T-helper 2 cell (primary cell): ENCODE data around the gene SPOCK1.

ENCODE experiments used
- DNase-seq, 5 experiments: peaks; one replicate each; pipeline versions ENCODE4 v3.0.0 to v3.0.0-alpha.2; 2012 to 2022

SPOCK1 gene

GRCh38 chr5:137188566-137188965 lies 310.6 kb downstream of the SPOCK1 start:
- no peak for DNase-seq

- DNase-seq: no peak
These were observed 312.2 kb downstream of the SPOCK1 start for GRCh38 chr5:137186759-137187461.

- DNase-seq: no peak
These were observed 313.9 kb downstream of the SPOCK1 start for GRCh38 chr5:137185193-137185592.

GRCh38 chr5:137184734-137185133 lies 314.4 kb downstream of the SPOCK1 start:
- DNase-seq: no peak

GRCh38 chr5:137182576-137182975 lies 316.6 kb downstream of the SPOCK1 start:
- no peak for DNase-seq

- no peak for DNase-seq
These were observed 317.5 kb downstream of the SPOCK1 start for GRCh38 chr5:137181667-137182066.

GRCh38 chr5:137179203-137179602 lies 319.9 kb downstream of the SPOCK1 start:
- no peak for DNase-seq

- no peak for DNase-seq
These were observed 322.5 kb downstream of the SPOCK1 start for GRCh38 chr5:137176609-137177008.

GRCh38 chr5:137176126-137176525 lies 323.0 kb downstream of the SPOCK1 start:
- no peak for DNase-seq

GRCh38 chr5:137174196-137174595 lies 324.9 kb downstream of the SPOCK1 start:
- DNase-seq: no peak

- no peak for DNase-seq
These were observed 326.9 kb downstream of the SPOCK1 start for GRCh38 chr5:137172258-137172657.

- no peak for DNase-seq
These were observed 331.9 kb downstream of the SPOCK1 start for GRCh38 chr5:137167187-137167586.

GRCh38 chr5:137164961-137165360 lies 334.2 kb downstream of the SPOCK1 start:
- no peak for DNase-seq

- DNase-seq: no peak
These were observed 334.6 kb downstream of the SPOCK1 start for GRCh38 chr5:137164536-137164935.

GRCh38 chr5:137158691-137159090 lies 340.4 kb downstream of the SPOCK1 start:
- DNase-seq: no peak

- DNase-seq: no peak
These were observed 342.9 kb downstream of the SPOCK1 start for GRCh38 chr5:137156180-137156579.

GRCh38 chr5:137155261-137156000 lies 343.7 kb downstream of the SPOCK1 start:
- no peak for DNase-seq

GRCh38 chr5:137152616-137153015 lies 346.5 kb downstream of the SPOCK1 start:
- no peak for DNase-seq

- DNase-seq: no peak
These were observed 350.5 kb downstream of the SPOCK1 start for GRCh38 chr5:137148655-137149054.

- DNase-seq: no peak
These were observed 351.0 kb downstream of the SPOCK1 start for GRCh38 chr5:137148159-137148558.

GRCh38 chr5:137147346-137147745 lies 351.8 kb downstream of the SPOCK1 start:
- no peak for DNase-seq

GRCh38 chr5:137146402-137146890 lies 352.7 kb downstream of the SPOCK1 start:
- DNase-seq: no peak

- no peak for DNase-seq
These were observed 353.4 kb downstream of the SPOCK1 start for GRCh38 chr5:137145721-137146120.

- DNase-seq: no peak
These were observed 354.5 kb downstream of the SPOCK1 start for GRCh38 chr5:137144656-137145055.
